Activated CD4-positive, alpha-beta T cell treated with anti-CD3 and anti-CD28 coated beads for 24 hours (primary cell): ENCODE results near the gene RGS9BP.
A peak's percentile ranks its signal among the peaks of the same experiment; 100 is the strongest.
"Not testable (repeated sequence)": the region's sequence is repeated elsewhere in the genome, so short reads cannot be mapped to it uniquely, and the experiment has no call there.

Experiments
- DNase-seq, 2 donors: peaks; one replicate each; pipeline ENCODE4 v3.0.0-alpha.2; 2020; ENCODE audit warnings: low read depth in 2 of 2

RGS9BP gene

GRCh38 chr19:32671883-32672593 is 3.6 kb upstream of the RGS9BP start:
- no peak for DNase-seq

- DNase-seq: no peak
Observed at GRCh38 chr19:32672841-32673240, 2.8 kb upstream of the RGS9BP start.

DNA sequence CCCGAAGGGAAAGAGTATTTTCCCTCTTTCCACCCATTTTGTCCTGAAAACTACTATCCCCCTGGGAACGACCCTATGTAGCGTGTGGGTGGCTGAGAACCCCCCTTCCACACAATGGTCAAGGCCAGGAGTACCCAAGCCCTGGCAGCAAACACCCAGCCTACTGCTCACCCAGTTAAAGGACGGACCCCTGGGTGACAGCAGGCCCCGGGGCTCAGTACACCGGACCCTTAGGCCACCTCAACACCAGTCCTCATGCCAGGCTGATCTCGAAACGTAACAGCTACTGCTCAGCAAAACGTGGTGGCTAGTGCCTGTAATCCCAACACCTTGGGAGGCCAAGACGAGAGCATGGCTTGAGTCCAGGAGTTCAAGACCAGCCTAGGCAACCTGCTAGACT is 2.1 kb upstream of the RGS9BP start:
- DNase-seq: no peak

- DNase-seq: no peak
Observed at GRCh38 chr19:32674153-32674930, 1.3 kb upstream of the RGS9BP start.

- DNase-seq: peak; percentile 95 to 97
Observed at GRCh38 chr19:32674931-32675719, 523 bp upstream of the RGS9BP start, which contains the start of gene ANKRD27. Gene ANKRD27, minus strand, starts transcription at chr19:32675180. Its CDS starts 16,165 bp downstream, at chr19:32659015.

- DNase-seq: no peak
Observed at GRCh38 chr19:32676186-32676894, 692 bp downstream of the RGS9BP start.

- no peak for DNase-seq
Observed at GRCh38 chr19:32676895-32677359, 1.3 kb downstream of the RGS9BP start.

DNA sequence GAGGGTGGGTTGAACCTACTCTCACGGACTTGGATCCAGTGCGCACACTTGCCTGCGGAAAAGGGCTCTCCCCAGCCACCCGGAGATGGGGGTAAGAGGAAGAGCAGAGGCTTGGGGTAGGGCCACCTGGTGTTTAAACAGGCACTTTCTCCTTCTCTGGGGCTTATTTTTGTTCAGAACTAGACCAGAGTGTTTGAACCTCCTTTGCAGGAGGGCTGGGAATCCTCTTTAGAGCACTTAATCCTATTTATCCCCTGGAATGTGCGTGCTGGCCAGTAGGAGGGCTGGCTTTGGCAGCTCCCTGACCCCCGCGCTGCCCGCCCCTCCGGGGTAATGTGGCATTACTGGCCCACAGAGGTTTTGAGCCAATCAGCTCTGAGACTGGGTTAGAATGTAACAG is 2.0 kb downstream of the RGS9BP start:
- no peak for DNase-seq

GRCh38 chr19:32680986-32681385 is 5.3 kb downstream of the RGS9BP start:
- no peak for DNase-seq

DNA sequence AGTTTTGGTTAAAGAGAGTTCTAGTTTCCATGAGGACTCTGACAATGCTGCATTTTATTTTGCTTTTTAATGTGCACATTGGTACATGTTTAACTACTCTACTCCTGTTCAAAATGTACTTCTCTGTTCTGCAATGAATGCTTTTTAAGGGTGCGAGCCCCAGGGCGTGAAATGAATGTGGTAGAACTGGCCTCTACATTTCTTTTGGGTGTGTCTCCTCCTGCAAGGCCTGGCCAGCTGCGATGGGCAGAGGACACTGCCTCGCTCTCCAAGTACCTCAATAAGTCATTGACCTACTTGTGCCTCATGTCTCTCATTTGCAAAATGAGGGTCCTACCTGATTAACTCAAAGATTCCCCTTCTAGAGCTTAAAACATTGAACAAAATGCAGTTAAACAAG is 6.7 kb downstream of the RGS9BP start:
- DNase-seq: no peak

DNA sequence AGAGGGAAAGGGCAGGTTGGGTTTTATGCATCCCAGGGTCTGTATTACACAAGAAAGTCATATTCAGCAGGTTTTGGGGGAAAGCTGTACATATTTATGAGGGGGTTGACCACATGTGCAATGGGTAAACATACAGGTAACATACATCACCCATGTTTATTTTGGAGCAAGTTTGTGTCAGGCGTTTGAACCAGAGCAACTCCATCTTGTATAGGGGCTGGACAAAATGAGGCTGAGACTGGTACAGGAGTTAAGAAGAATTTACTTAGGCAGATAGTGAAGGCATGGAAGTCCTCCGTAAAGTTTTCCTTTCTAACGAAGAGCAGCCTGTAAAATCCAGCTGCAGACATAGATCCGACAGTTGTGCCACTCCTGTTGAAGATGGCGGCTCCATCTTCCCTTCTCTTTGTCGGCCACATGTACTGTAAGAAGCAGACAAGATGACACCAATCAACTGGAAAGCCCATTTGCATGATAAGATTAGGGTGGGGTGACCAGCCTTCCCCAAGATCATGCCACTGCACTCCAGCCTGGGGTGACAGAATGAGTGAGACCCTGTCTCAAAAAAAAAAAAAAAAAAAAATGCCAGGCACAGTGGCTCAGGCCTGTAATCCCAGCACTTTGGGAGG is 11.3 kb downstream of the RGS9BP start:
- DNase-seq: no peak

DNA sequence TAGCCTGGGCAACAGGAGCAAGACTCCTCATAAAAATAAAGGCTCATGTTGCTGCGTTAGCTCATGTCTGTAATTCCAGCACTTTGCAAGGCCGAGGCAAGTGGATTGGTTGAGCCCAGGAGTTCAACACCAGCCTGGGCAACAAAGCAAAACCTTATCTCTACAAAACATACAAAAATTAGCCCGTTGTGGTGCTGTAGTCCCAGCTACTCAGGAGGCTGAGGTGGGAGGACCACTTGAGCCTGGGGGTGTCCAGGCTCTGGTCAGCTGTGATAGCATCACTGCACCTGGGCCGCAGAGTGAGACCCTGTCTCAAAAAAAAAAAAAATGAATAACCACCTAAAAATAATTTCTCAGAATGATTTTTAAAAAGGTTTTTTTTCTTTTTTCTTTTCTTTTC is 12.0 kb downstream of the RGS9BP start:
- no peak for DNase-seq

GRCh38 chr19:32688311-32688710 is 12.7 kb downstream of the RGS9BP start:
- no peak for DNase-seq

GRCh38 chr19:32691291-32691951 is 15.8 kb downstream of the RGS9BP start, which contains the start of gene NUDT19:
Gene NUDT19, plus strand, starts transcription at chr19:32691821. Its CDS starts 140 bp downstream, at chr19:32691961.
- peak; percentile 64 to 76 for DNase-seq

DNA sequence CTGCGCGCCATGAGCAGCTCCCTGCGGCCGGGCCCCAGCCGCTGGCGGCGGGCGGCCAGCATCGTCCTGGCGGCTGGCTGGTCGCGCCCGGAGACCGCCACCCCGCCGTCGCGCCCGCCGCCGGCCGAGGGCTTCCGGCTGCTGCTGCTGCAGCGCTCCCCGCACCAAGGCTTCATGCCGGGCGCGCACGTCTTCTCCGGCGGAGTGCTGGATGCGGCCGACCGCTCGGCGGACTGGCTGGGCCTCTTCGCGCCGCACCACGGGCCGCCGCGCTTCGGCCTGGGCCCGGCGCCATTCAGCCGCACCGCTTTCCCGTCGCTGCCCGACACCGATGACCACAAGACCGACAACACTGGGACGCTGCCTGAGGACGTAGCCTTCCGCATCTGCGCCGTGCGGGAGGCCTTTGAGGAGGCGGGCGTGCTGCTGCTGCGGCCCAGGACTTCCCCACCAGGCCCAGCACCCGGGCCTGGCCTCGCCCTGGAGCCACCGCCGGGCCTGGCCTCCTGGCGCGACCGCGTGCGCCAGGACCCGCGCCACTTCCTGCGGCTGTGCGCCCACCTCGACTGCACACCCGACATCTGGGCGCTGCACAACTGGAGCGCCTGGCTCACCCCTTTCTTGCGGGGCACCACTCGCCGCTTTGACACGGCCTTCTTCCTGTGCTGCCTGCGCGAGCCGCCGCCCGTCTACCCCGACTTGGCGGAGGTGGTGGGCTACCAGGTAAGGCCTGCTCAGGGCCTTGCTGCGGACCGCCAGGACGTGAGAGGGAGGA is 16.5 kb downstream of the RGS9BP start:
- peak in 1 of 2 donors; percentile 28 for DNase-seq

DNA sequence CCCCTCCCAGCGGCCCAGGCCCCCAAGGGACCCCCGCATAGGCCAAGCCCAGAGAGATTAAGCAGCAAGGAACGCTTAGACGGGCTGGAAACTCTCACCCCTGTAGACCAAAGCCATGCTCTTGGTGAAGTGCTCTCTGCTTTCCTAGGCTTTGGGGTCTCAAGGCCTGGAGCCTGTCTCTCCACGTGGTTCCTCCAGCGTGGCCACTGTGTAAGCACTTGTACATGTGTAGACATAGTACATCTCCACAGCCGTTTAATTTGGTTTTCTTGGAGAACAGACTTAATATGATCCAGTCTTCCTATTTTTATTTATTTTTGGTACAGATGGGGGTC is 17.0 kb downstream of the RGS9BP start:
- DNase-seq: no peak

GRCh38 chr19:32693151-32694108 is 17.8 kb downstream of the RGS9BP start:
- DNase-seq: peak in 1 of 2 donors; percentile 24

GRCh38 chr19:32694316-32694715 is 18.7 kb downstream of the RGS9BP start:
- not testable (repeated sequence) for DNase-seq

- DNase-seq: not testable (repeated sequence)
Observed at GRCh38 chr19:32694851-32695250, 19.2 kb downstream of the RGS9BP start.
